Retinal pigment epithelial cell (primary cell): ENCODE data around the gene HOXC4.

Experiments
- DNase-seq: peaks from one replicate; pipeline ENCODE4 v3.0.0-alpha.2; 2010; ENCODE audit warnings: low read depth
- H3K4me3 ChIP-seq: 2 replicates; pipeline ENCODE4 v1.5.1; 2011; ENCODE audit warnings: mild to moderate bottlenecking, low read length, control low read depth, moderate library complexity
- TF ChIP-seq, protein P1 (sequence below): conservative IDR thresholded peaks from 2 replicates; pipeline ENCODE4 v1.5.1; 2011; ENCODE audit warnings: low read depth, low read length, control low read depth, inconsistent platforms

The HOXC4 gene

GRCh38 chr12:54037360-54038283, 16.0 kb upstream of the HOXC4 start:
- no peak overlapping the region for H3K4me3 ChIP-seq
- DNase-seq, result no peak
- TF ChIP-seq, protein P1, sequence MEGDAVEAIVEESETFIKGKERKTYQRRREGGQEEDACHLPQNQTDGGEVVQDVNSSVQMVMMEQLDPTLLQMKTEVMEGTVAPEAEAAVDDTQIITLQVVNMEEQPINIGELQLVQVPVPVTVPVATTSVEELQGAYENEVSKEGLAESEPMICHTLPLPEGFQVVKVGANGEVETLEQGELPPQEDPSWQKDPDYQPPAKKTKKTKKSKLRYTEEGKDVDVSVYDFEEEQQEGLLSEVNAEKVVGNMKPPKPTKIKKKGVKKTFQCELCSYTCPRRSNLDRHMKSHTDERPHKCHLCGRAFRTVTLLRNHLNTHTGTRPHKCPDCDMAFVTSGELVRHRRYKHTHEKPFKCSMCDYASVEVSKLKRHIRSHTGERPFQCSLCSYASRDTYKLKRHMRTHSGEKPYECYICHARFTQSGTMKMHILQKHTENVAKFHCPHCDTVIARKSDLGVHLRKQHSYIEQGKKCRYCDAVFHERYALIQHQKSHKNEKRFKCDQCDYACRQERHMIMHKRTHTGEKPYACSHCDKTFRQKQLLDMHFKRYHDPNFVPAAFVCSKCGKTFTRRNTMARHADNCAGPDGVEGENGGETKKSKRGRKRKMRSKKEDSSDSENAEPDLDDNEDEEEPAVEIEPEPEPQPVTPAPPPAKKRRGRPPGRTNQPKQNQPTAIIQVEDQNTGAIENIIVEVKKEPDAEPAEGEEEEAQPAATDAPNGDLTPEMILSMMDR, result no peak

- TF ChIP-seq, protein P1, result no peak
- H3K4me3 ChIP-seq, result no peak overlapping the region
- DNase-seq, result no peak
Measured at GRCh38 chr12:54038284-54038870, 15.3 kb upstream of the HOXC4 start.

DNA sequence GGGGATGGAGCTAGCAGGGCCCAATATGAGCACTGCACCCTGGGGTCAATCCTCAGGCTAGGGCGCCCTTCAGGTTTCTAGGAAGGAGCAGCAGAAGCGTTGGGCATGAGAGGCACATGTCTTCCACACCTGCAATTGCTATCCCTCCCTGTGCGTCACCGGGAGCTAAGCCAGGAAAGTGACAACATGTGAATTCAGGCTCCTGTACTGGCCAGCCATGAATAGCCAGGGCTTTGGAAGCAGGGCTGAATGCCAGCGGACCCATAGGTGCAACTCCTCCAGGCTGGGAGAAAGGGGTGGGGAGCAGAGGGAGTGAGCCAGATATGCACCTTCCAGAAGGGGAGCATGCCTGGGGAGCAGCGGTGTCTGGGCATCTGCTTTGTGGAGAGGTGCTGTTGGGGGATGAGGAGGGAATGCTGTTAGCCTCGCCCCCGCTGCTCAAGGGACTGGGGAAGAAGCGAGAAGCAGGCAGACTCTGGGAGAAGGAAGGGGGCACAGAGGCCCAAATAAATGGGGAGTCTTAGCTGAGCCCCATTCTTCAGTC, 14.7 kb upstream of the HOXC4 start:
- no peak overlapping the region for H3K4me3 ChIP-seq
- DNase-seq, result no peak
- TF ChIP-seq, protein P1, result no peak

DNA sequence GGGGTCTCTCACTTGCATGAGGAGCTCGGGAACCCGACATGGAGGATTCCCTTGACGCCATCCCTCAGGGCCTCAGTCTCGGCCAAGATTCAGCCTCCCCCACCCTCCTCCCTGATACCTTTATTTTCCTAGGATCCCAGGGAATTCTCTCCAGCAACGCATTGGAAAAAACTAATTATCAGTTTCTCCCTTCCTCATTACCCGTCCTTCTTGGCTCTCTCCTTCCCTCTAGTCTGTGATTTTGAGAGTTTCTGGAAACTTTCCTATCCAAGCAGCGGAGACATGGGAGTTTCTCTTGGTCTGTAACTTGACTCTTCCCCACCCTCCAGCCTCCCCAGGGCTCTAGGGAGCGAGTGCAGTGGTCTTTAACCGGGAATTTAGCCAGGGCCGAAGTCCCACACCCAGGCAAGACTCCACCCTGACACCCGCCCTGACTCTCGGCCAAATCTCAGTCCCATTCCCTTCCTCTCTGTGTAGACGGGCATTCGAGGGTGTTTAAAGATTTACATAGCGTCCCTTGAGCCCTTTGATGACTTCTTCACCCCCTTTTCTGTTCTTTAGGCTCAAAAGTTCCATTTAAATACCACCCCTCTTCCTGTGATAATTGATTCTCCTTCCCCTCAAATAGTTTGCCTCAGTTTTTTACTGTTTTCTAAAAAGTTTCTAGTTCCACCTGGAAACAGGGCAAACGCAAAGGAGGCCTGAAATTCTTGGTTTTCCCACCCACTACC, 14.1 kb upstream of the HOXC4 start:
- H3K4me3 ChIP-seq, result no peak overlapping the region
- TF ChIP-seq, protein P1, result no peak
- DNase-seq, result no peak

DNA sequence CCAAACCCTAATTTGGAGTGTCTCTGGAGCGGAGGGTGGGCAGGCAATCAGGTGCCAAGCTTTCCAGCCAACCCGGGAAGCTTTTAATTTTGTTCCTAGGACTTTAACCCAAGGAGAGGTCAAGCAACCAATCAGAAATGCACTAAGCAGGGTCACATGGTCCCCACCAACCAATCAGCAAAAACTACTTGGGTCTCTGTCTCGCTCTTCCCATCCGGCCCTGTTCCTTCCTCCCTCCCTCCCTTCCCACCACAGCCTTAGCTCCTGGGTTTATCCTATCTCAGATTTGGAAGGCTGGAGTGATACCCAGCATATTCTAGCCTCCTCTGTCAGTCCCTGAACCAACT, 13.5 kb upstream of the HOXC4 start:
- DNase-seq, result no peak
- no peak overlapping the region for H3K4me3 ChIP-seq
- TF ChIP-seq, protein P1, result no peak

GRCh38 chr12:54040648-54041047, 13.0 kb upstream of the HOXC4 start:
- TF ChIP-seq, protein P1, result no peak
- DNase-seq, result no peak
- H3K4me3 ChIP-seq, result no peak overlapping the region
